Ovary (tissue), 9 donors: ENCODE data around the gene MAN1A1. TPM values are rescaled to one million over a fixed set of nuclear protein-coding genes. Genes with fewer than 3 reads are reported as not detected.

Experiments
- DNase-seq, 5 donors: peaks; one replicate each; pipeline ENCODE4 v3.0.0-alpha.2; 2019 to 2020
- H3K27ac ChIP-seq, 2 donors: fragments of 200-600 bp; one replicate each; pipeline versions ENCODE4 v1.5.1 to v1.8.0; 2019 to 2022
- H3K27me3 ChIP-seq: fragments of 200-600 bp; one replicate; pipeline ENCODE4 v1.8.0; 2022
- H3K36me3 ChIP-seq: fragments of 200-600 bp; sonication (generic); one replicate; pipeline ENCODE4 v1.5.1; 2019
- H3K4me1 ChIP-seq: one replicate; pipeline ENCODE4 v1.8.1; 2013; ENCODE audit warnings: mild to moderate bottlenecking, moderate library complexity; ENCODE audit not compliant: insufficient read depth
- H3K4me3 ChIP-seq: fragments of 200-600 bp; sonication (generic); one replicate; pipeline ENCODE4 v1.5.1; 2017
- H3K9me3 ChIP-seq, 2 donors: fragments of 200-600 bp in 1 of 2; sonication (generic) in 1 of 2; one replicate each; pipeline versions ENCODE4 v1.5.1 to v1.8.1; 2013 to 2019; ENCODE audit warnings: mild to moderate bottlenecking in 1 of 2, moderate library complexity in 1 of 2
- CTCF ChIP-seq, 3 donors: fragments of 450-650 bp in 2 of 3; fragments of 200-600 bp in 1 of 3; IDR thresholded peaks; one replicate each; pipeline versions ENCODE4 v1.5.1 to v1.8.0; 2016 to 2022; ENCODE audit warnings: antibody characterized with exemption in 3 of 3, mild to moderate bottlenecking in 1 of 3
- EP300 ChIP-seq: sonication (generic); formaldehyde crosslinking; IDR thresholded peaks from one replicate; pipeline ENCODE4 v1.6.1; 2017; ENCODE audit warnings: antibody characterized with exemption
- POLR2A ChIP-seq: fragments of 450-650 bp; IDR thresholded peaks from one replicate; pipeline ENCODE4 v1.6.1; 2017; ENCODE audit warnings: antibody characterized with exemption, mild to moderate bottlenecking, moderate library complexity
- WGBS, 3 donors: extraction: QIAGEN DNeasy Blood & Tissue Kit in 1 of 3; methylation state at CpG; one replicate each; pipeline versions ENCODE4 v1.1.5 to v1.1.7; 2013 to 2017; 5-methylcytosine and 5-hydroxymethylcytosine counted together
- intact Hi-C, 4 donors: fragments of 100-400 bp; cut with DNase I; formaldehyde crosslinking; loops; one replicate each; pipeline versions ENCODE4 v1.11.0 to v1.15.1; 2022 to 2023
- polyA plus RNA-seq, 2 donors: library from polyadenylated mRNA; stranded (reverse); fragments of 200-250 nt in 1 of 2; fragments of 350-450 nt in 1 of 2; fragmentation: Illumina TruSeq in 1 of 2; extraction: RNeasy Lipid Tissue Mini Kit (QIAGEN cat#74804) in 1 of 2; gene quantifications; one replicate each; pipeline ENCODE4 v1.2.3, GENCODE V29; 2013 to 2014
- total RNA-seq, 7 donors: library from RNA; depleted of rRNA in 2 of 7; stranded (reverse); fragments of >200 nt in 2 of 7; fragmentation: NEBNext Ultra II Directional in 3 of 7; extraction: Animal tissue kit (Norgen Biotek cat#: 25700) in 3 of 7; gene quantifications; one replicate each; pipeline versions ENCODE4 v1.1.0 to v1.2.4, GENCODE V29; 2016 to 2023
- donor health status: DM: no; HTN: no; CAD: no; lungs with moderate emphysema.
- donor health status: DM: no; HTN: no; CAD: no.
- donor health status: Bipolar disorder and iron deficiency.
- donor health status: DM: yes; HTN: yes; CAD: no.
- donor health status: DM: no; HTN: no; CAD: no.
- donor health status: DM: yes; HTN: yes; CAD: no.

Gene MAN1A1
- total and polyA plus RNA-seq, 9 donors, result 22.1 to 49.6 (median 31.8) TPM

- Histone ChIP-seq H3K4me3 (no peak overlapping the region), H3K27me3 (no peaks in the 10 kb centered on the region), H3K27ac (no peak overlapping the region), H3K9me3 (no peaks in the 10 kb centered on the region), H3K4me1 (no peaks in the 10 kb centered on the region), H3K36me3 (no peaks in the 10 kb centered on the region)
- no peak for DNase-seq
- TF ChIP-seq CTCF (IDR thresholded peaks at IDR 0.05), result no peak
- TF ChIP-seq POLR2A, result no peak
- no peak for TF ChIP-seq EP300
- intact Hi-C loops, result no loop called here
- 83 to 89% (median 84%) methylated on average over 4 of the region's 4 CpGs for WGBS, 3 donors
Observed at GRCh38 chr6:119361209-119361608, 11.6 kb upstream of the MAN1A1 start.

GRCh38 chr6:119360262-119360915 is 10.8 kb upstream of the MAN1A1 start:
- H3K27me3 ChIP-seq, result no peaks in the 10 kb centered on the region
- H3K4me3 ChIP-seq, result no peak overlapping the region
- no peak for DNase-seq
- H3K4me1 ChIP-seq, result no peaks in the 10 kb centered on the region
- no peaks in the 10 kb centered on the region for H3K9me3 ChIP-seq
- no peak overlapping the region for H3K27ac ChIP-seq
- WGBS, 3 donors, result 82 to 86% (median 83%) methylated on average over 4 of the region's 4 CpGs
- intact Hi-C loops, result no loop called here
- TF ChIP-seq CTCF (IDR thresholded peaks at IDR 0.05) (no peak), POLR2A (no peak), EP300 (no peak)
- H3K36me3 ChIP-seq, result no peaks in the 10 kb centered on the region

GRCh38 chr6:119355890-119356289 is 6.3 kb upstream of the MAN1A1 start:
- no peak overlapping the region for H3K4me3 ChIP-seq
- no peaks in the 10 kb centered on the region for H3K36me3 ChIP-seq
- H3K27me3 ChIP-seq, result no peaks in the 10 kb centered on the region
- no peaks in the 10 kb centered on the region for H3K9me3 ChIP-seq
- no peaks in the 10 kb centered on the region for H3K4me1 ChIP-seq
- TF ChIP-seq POLR2A, result no peak
- H3K27ac ChIP-seq, result no peak overlapping the region
- 89 to 95% (median 95%) methylated on average over 4 of the region's 4 CpGs for WGBS, 3 donors
- intact Hi-C loops, result no loop called here
- DNase-seq, result no peak

- H3K9me3 ChIP-seq, result no peaks in the 10 kb centered on the region
- H3K4me1 ChIP-seq, result no peaks in the 10 kb centered on the region
- H3K27me3 ChIP-seq, result no peaks in the 10 kb centered on the region
- intact Hi-C loops, result no loop called here
- DNase-seq, result no peak
- TF ChIP-seq EP300 (no peak), CTCF (IDR thresholded peaks at IDR 0.05) (no peak), POLR2A (no peak)
- no peak overlapping the region for H3K4me3 ChIP-seq
- no peaks in the 10 kb centered on the region for H3K36me3 ChIP-seq
- WGBS, 3 donors, result 54 to 61% (median 60%) methylated on average over 2 of the region's 2 CpGs
- H3K27ac ChIP-seq, result no peak overlapping the region
Observed at GRCh38 chr6:119355157-119355556, 5.6 kb upstream of the MAN1A1 start.

GRCh38 chr6:119353696-119354095 is 4.1 kb upstream of the MAN1A1 start:
- no peak for DNase-seq
- TF ChIP-seq EP300, result no peak
- TF ChIP-seq POLR2A, result no peak
- TF ChIP-seq CTCF (IDR thresholded peaks at IDR 0.05), result no peak
- no peak overlapping the region for H3K4me3 ChIP-seq
- no peaks in the 10 kb centered on the region for H3K9me3 ChIP-seq
- intact Hi-C loops, result no loop called here
- 75 to 91% (median 89%) methylated on average over 4 of the region's 4 CpGs for WGBS, 3 donors
- no peak overlapping the region for H3K27ac ChIP-seq
- no peaks in the 10 kb centered on the region for H3K36me3 ChIP-seq
- H3K4me1 ChIP-seq, result no peaks in the 10 kb centered on the region
- H3K27me3 ChIP-seq, result no peaks in the 10 kb centered on the region
